SKM-1 treated with dmso at 0.1 percent for 144 hours (cell line): ENCODE measurements around the gene DISP1.

ENCODE experiments used
- DNase-seq: peaks from one replicate; lab custom pipeline; 2025; ENCODE audit not compliant: unreplicated experiment; lab: John Stamatoyannopoulos, UW

Gene DISP1

GRCh38 chr1:222861062-222861461 lies 46.2 kb downstream of the DISP1 start:
- DNase-seq = no peak
